22Rv1 (cell line): Measurements from ENCODE around the gene HSPA14.

Experiments used
- H3K27ac ChIP-seq: fragments of 450-650 bp; 2 replicates; pipeline ENCODE4 v1.5.1; 2017
- CTCF ChIP-seq: fragments of 450-650 bp; IDR thresholded peaks from 2 replicates; pipeline ENCODE4 v1.5.1; 2017; ENCODE audit warnings: mild to moderate bottlenecking
- ZFX ChIP-seq: fragments of 450-650 bp; IDR thresholded peaks from 2 replicates; pipeline ENCODE4 v1.6.1; 2017; ENCODE audit warnings: antibody characterized with exemption, borderline replicate concordance

HSPA14 gene

GRCh38 chr10:14837757-14838581 is at the start of gene HSPA14, which contains the start of the genes CDNF and MSANTD7:
TSS of gene HSPA14 (plus strand) at chr10:14838306. CDS start at chr10:14838403, 97 bp downstream.
TSS of gene CDNF (minus strand) at chr10:14838037. CDS start at chr10:14837946, 91 bp downstream.
TSS of gene MSANTD7 (plus strand) at chr10:14838306. CDS start at chr10:14842285, 3,979 bp downstream.
- no peak for TF ChIP-seq CTCF
- TF ChIP-seq ZFX, result no peak
- peak within 1 kb of the TSS; percentile 74 for H3K27ac ChIP-seq

- no peak overlapping the region for H3K27ac ChIP-seq
- TF ChIP-seq CTCF (no peak), ZFX (no peak)
Measured at GRCh38 chr10:14798636-14799035, 39.5 kb upstream of the HSPA14 start.

GRCh38 chr10:14800397-14800796 is 37.7 kb upstream of the HSPA14 start:
- H3K27ac ChIP-seq, result no peak overlapping the region
- TF ChIP-seq CTCF, result no peak
- no peak for TF ChIP-seq ZFX

GRCh38 chr10:14801723-14802122 is 36.4 kb upstream of the HSPA14 start:
- TF ChIP-seq ZFX (no peak), CTCF (no peak)
- no peak overlapping the region for H3K27ac ChIP-seq

- TF ChIP-seq ZFX, result no peak
- TF ChIP-seq CTCF, result no peak
- no peak overlapping the region for H3K27ac ChIP-seq
Measured at GRCh38 chr10:14803827-14804226, 34.3 kb upstream of the HSPA14 start.

GRCh38 chr10:14806318-14806717 is 31.8 kb upstream of the HSPA14 start:
- H3K27ac ChIP-seq, result no peak overlapping the region
- TF ChIP-seq CTCF, result no peak
- TF ChIP-seq ZFX, result no peak
